ENCODE results near the gene SCAF4. TPM values are rescaled to one million over a fixed set of nuclear protein-coding genes. Genes with fewer than 3 reads are reported as not detected.

SCAF4 gene
- polyA plus RNA-seq, 1 of the 3 experiments (the other 2 are of a cell fraction), result 8.5 TPM

DNA sequence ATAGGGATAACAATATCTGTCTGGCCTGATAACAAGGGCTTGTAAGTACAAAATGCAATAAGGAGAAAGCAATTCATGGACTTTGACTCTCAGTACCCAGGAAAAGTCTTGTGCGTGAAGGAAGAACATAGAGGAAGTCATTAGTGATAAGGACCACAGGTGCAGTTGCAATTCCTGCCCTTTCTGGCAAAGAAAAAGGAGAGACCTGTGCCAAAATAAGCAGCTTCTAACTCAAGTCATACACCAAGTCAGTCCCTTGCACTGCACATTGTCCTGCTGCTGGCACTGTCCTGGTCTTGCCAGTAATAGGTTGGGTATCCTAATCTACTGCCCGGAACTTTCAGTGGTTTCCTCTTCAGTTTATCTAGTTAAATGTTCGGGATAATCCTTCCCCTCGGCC is 87.3 kb downstream of the SCAF4 start:
- no peaks in the 10 kb centered on the region for H3K79me2 ChIP-seq (ENCODE audit: insufficient read depth)
- H3K27me3 ChIP-seq (ENCODE audit: insufficient read depth), result no peaks in the 10 kb centered on the region
- H3K4me1 ChIP-seq (ENCODE audit: control insufficient read depth in 1 of 2, insufficient read depth in 2 of 2, low read depth in 1 of 2, low read length in 1 of 2), result no peaks in the 10 kb centered on the region
- no peaks in the 10 kb centered on the region for H4K20me1 ChIP-seq (ENCODE audit: insufficient read depth)
- no peak overlapping the region for H2AFZ ChIP-seq (ENCODE audit: low read depth)
- H3K27ac ChIP-seq (ENCODE audit: low read depth in 2 of 2, low read length in 1 of 2), result no peak overlapping the region
- no peaks in the 10 kb centered on the region for H3K9me2 ChIP-seq
- no peaks in the 10 kb centered on the region for H3K9me3 ChIP-seq
- ChIA-PET POLR2A (no interaction called here), CTCF (no interaction called here)
- no peak overlapping the region for H3K4me2 ChIP-seq
- H3K4me3 ChIP-seq (ENCODE audit: low read depth in 2 of 2, low read length in 1 of 2), result no peak overlapping the region
- WGBS (ENCODE audit: low lambda C conversion rate), result 46% methylated on average over 4 of the region's 4 CpGs
- H3K36me3 ChIP-seq (replicated peaks in 1 of 2; ENCODE audit: control insufficient read depth in 1 of 2, insufficient read depth in 2 of 2, low read length in 1 of 2), result no peaks in the 10 kb centered on the region
- DNase-seq, result no peak
- H3K9ac ChIP-seq, result no peak overlapping the region
- no peaks in the 10 kb centered on the region for H3F3A ChIP-seq (replicated peaks; ENCODE audit: insufficient read depth)
- no peak for TF ChIP-seq TCF12 (IDR thresholded peaks at IDR 0.05)
- no peak for TF ChIP-seq YY1 (IDR thresholded peaks at IDR 0.05; ENCODE audit: low read depth)
- no peak for TF ChIP-seq EP300 (IDR thresholded peaks at IDR 0.05; ENCODE audit: borderline replicate concordance in 1 of 2, low read depth in 1 of 2, low read length in 1 of 2)
- TF ChIP-seq RCOR1 (IDR thresholded peaks at IDR 0.05; ENCODE audit: low read length), result no peak
- TF ChIP-seq, protein P1, sequence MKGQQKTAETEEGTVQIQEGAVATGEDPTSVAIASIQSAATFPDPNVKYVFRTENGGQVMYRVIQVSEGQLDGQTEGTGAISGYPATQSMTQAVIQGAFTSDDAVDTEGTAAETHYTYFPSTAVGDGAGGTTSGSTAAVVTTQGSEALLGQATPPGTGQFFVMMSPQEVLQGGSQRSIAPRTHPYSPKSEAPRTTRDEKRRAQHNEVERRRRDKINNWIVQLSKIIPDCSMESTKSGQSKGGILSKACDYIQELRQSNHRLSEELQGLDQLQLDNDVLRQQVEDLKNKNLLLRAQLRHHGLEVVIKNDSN (IDR thresholded peaks at IDR 0.05; ENCODE audit: borderline replicate concordance, low read depth), result no peak
- no peak for TF ChIP-seq ELF1 (IDR thresholded peaks at IDR 0.05)
- no peak for TF ChIP-seq GABPA (IDR thresholded peaks at IDR 0.05; ENCODE audit: low read depth)
- TF ChIP-seq TEAD4 (IDR thresholded peaks at IDR 0.05; ENCODE audit: borderline replicate concordance, insufficient read depth), result no peak
- no peak for TF ChIP-seq NRF1 (IDR thresholded peaks at IDR 0.05; ENCODE audit: low read depth, low read length)

DNA sequence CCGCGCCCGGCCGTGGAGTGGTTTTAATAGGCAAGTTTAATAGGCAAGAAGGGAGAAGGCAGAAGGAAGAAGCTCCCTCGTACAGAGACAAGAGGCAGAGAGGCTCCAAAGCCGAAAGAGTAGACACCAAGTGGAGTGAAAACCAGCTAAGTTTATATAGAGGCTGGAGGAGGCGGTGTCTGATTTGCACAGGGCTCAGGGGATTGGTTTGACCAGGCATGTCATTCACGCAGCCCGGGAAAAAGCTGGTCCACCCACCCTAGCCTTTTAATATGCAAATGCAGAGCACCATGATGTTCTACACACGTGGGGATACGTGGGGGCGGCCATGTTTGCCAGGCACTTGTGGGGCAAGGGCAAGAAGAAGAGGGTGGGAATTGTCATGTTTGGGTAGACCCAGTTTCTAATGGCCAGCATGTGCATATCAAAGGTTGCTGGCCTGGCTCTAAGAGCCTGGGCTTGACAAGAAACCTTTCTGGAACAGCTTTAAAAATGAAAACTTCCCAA is 90.4 kb downstream of the SCAF4 start:
- H3K27ac ChIP-seq (ENCODE audit: low read depth in 2 of 2, low read length in 1 of 2), result no peak overlapping the region
- H3K27me3 ChIP-seq (ENCODE audit: insufficient read depth), result no peaks in the 10 kb centered on the region
- ChIA-PET CTCF (no interaction called here), POLR2A (no interaction called here)
- H2AFZ ChIP-seq (ENCODE audit: low read depth), result no peak overlapping the region
- TF ChIP-seq CHD2 (IDR thresholded peaks at IDR 0.05; ENCODE audit: low read length, partially characterized antibody) (no peak), TCF12 (IDR thresholded peaks at IDR 0.05) (no peak), FOSL2 (IDR thresholded peaks at IDR 0.05; ENCODE audit: borderline replicate concordance, low read depth) (no peak), SIN3A (IDR thresholded peaks at IDR 0.05; ENCODE audit: borderline replicate concordance, low read depth, low read length) (no peak), EP300 (IDR thresholded peaks at IDR 0.05; ENCODE audit: borderline replicate concordance in 1 of 2, low read depth in 1 of 2, low read length in 1 of 2) (no peak), YY1 (IDR thresholded peaks at IDR 0.05; ENCODE audit: low read depth) (no peak), ELF1 (IDR thresholded peaks at IDR 0.05) (no peak), GATA2 (CRISPR knock-in tag; IDR thresholded peaks at IDR 0.05) (no peak), FOXJ3 (CRISPR knock-in tag; IDR thresholded peaks at IDR 0.05) (no peak)
- TF ChIP-seq, protein P2, sequence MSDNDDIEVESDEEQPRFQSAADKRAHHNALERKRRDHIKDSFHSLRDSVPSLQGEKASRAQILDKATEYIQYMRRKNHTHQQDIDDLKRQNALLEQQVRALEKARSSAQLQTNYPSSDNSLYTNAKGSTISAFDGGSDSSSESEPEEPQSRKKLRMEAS (IDR thresholded peaks at IDR 0.05; ENCODE audit: low read depth), result no peak
- TF ChIP-seq, protein P1 (IDR thresholded peaks at IDR 0.05; ENCODE audit: borderline replicate concordance, low read depth), result no peak
- TF ChIP-seq, protein P3, sequence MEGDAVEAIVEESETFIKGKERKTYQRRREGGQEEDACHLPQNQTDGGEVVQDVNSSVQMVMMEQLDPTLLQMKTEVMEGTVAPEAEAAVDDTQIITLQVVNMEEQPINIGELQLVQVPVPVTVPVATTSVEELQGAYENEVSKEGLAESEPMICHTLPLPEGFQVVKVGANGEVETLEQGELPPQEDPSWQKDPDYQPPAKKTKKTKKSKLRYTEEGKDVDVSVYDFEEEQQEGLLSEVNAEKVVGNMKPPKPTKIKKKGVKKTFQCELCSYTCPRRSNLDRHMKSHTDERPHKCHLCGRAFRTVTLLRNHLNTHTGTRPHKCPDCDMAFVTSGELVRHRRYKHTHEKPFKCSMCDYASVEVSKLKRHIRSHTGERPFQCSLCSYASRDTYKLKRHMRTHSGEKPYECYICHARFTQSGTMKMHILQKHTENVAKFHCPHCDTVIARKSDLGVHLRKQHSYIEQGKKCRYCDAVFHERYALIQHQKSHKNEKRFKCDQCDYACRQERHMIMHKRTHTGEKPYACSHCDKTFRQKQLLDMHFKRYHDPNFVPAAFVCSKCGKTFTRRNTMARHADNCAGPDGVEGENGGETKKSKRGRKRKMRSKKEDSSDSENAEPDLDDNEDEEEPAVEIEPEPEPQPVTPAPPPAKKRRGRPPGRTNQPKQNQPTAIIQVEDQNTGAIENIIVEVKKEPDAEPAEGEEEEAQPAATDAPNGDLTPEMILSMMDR (IDR thresholded peaks at IDR 0.05), result no peak
- H3K9me2 ChIP-seq, result no peaks in the 10 kb centered on the region
- no peak overlapping the region for H3K4me3 ChIP-seq (ENCODE audit: low read depth in 2 of 2, low read length in 1 of 2)
- H3F3A ChIP-seq (replicated peaks; ENCODE audit: insufficient read depth), result no peaks in the 10 kb centered on the region
- H3K9ac ChIP-seq, result no peak overlapping the region
- no peaks in the 10 kb centered on the region for H3K79me2 ChIP-seq (ENCODE audit: insufficient read depth)
- H4K20me1 ChIP-seq (ENCODE audit: insufficient read depth), result no peaks in the 10 kb centered on the region
- H3K4me2 ChIP-seq, result no peak overlapping the region
- H3K36me3 ChIP-seq (replicated peaks in 1 of 2; ENCODE audit: control insufficient read depth in 1 of 2, insufficient read depth in 2 of 2, low read length in 1 of 2), result no peaks in the 10 kb centered on the region
- no peaks in the 10 kb centered on the region for H3K4me1 ChIP-seq (ENCODE audit: control insufficient read depth in 1 of 2, insufficient read depth in 2 of 2, low read depth in 1 of 2, low read length in 1 of 2)
- DNase-seq, result no peak
- WGBS (ENCODE audit: low lambda C conversion rate), result 93% methylated on average over 11 of the region's 12 CpGs
- no peaks in the 10 kb centered on the region; the same call in 1 of the 2 replicates for H3K9me3 ChIP-seq

Measured in SK-N-SH (cell line).